H4 (cell line): ENCODE results near the gene IARS2. TPM values are rescaled to one million over a fixed set of nuclear protein-coding genes. Genes with fewer than 3 reads are reported as not detected.
"Not testable (repeated sequence)": the region's sequence is repeated elsewhere in the genome, so short reads cannot be mapped to it uniquely, and the experiment has no call there.

Source experiments
- DNase-seq: peaks from one replicate; pipeline ENCODE4 v3.0.0-alpha.2; 2015; ENCODE audit warnings: low spot score
- total RNA-seq: library from RNA; depleted of rRNA; stranded (reverse); fragments of >200 nt; shearing (Covaris generic); gene quantifications from 2 replicates; pipeline ENCODE4 v1.2.3, GENCODE V29; 2014; rRNA removed

IARS2 gene
- total RNA-seq, 1 experiment from 2014 or later, result 95.4 TPM

GRCh38 chr1:220164517-220164916 lies 70.6 kb downstream of the IARS2 start:
- no peak for DNase-seq

DNA sequence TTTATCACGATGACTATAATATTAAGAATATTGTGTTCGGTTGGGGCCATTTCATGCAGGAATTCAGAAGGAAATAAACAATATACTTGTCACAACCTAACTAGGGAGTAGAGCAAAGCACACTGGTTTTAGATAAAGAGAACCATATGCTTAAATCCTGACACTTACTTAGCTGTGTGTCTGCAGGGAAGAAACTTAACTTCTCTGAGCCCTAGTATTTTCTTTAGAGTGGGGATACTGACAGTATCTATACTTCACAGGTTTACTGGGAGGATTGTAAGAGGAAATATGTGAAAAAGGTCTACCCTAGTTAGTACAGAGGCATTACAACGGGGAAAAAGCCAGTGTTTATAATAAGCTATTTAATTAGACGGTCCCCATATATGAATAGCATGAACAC lies 72.9 kb downstream of the IARS2 start:
- DNase-seq, result no peak

GRCh38 chr1:220169887-220170286 lies 76.0 kb downstream of the IARS2 start:
- not testable (repeated sequence) for DNase-seq

DNA sequence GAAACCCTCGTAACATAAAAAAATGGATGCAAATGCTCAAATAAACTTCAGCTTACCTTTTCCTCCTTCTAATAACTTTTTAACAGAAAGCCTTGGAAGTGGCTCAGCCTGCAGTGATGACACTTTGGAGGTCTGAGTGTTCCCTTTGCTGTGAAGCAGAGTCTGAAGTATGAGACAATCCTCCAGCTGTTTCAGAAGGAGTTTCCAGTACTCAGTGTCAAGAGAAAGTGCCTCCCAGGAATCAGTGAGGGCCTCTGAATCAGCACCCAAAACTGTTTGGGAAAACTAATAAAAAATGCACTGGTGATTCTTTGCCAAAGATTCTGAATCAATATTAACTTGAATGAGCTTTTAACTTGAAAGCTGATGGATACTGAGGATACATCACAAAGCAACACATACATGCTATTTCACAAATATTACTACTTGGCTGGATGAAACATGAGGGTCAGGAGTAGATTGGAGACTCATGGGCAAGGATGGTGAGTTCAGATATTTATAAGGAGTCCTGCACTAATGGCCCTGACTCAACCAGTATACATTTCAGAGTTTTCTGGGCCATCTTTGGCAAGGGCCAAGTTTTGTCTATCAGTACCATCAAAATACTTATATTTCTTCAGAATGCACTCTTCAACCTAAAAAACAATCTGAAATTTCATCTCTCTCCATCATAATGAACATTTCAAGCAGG lies 77.0 kb downstream of the IARS2 start:
- no peak for DNase-seq

DNA sequence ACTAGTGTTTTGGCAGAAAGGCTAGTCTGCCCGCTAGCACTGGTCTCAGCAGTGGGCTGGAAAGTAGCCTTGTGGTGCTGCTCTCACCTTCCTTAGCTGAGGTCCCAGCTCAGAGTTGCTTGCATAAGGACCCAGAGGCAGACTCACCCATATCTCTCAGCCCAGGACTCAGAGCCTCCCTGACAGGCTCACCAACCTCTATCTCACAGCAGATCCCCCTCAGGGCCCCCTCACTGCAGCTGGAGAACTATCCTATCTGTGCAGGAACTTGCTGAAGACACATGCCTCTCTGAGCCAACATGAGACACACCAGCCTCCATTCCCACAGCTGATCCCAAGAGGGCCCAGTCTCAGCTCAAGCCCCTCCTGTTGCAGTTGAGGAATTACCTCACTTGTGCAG lies 82.6 kb downstream of the IARS2 start:
- DNase-seq, result no peak

GRCh38 chr1:220182111-220182510 lies 88.2 kb downstream of the IARS2 start:
- DNase-seq, result no peak

DNA sequence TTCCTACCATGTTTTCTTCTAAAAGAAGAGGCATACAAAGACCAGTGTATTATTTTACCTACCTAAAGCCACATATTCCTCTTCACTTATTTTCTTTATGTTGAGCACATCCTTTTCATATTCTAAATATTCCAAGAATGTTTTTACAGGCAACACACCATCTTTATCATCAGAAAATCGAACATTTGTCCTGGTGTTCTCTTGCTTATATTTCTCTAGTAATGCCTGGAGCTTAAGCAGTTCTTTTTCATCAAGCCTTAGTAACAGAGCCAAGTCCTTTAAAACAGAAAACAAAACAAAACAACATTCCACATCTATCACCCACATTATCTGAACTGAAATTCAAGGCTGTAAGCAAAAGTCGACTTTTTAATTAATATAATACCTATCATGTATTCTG lies 88.7 kb downstream of the IARS2 start:
- no peak for DNase-seq

DNA sequence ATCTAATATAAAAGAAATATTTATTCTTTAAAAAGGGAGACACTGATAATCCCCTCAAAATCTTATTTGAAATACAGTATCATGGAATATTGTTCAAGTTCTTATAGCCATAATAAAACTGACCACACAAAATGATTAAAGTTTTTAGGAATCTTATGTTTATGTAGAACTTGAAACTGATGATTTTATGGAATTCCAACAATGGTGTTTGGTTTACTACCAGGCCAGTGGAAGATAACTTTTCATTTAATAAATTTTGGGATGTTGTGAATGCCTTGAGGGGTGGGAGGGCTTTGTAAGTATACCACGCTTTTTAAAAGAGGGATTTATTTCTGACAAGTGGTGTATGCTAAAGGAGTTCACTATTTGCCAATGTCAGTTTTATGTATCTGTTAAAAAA lies 90.6 kb downstream of the IARS2 start:
- no peak for DNase-seq

DNA sequence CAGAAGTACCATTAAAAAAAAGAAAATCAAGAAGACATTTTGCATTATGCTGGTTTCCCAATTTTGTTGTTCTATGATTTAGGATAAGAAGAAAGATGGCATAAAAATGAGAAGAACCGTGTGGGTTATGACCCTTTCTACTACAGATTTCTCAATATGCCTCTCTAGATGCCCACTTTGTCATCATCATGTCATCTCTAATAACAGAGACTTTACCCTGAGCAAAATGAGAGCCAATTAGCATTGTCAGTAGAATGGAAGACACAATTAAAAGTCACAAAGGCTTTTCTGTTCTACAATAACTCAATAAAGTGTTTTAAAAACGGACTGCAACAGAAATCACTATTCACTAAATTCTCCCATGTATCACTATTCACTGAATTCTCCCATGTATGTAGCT lies 92.8 kb downstream of the IARS2 start:
- DNase-seq, result no peak

GRCh38 chr1:220188538-220188937 lies 94.6 kb downstream of the IARS2 start:
- DNase-seq, result no peak

GRCh38 chr1:220189750-220190347 lies 95.9 kb downstream of the IARS2 start:
- peak; percentile 13 for DNase-seq

- no peak for DNase-seq
Observed at GRCh38 chr1:220195701-220196100, 101.8 kb downstream of the IARS2 start.

Other genes starting within 250 kb of the IARS2 start
- not detected in 2 replicates for gene SLC30A10, start 165.6 kb upstream of the IARS2 start, total RNA-seq
- 59.3 and 61.5 TPM in 2 replicates for gene EPRS1, start 47.6 kb upstream of the IARS2 start, total RNA-seq
- gene BPNT1, start 4.3 kb upstream of the IARS2 start, total RNA-seq, result 16.9 and 24.4 TPM in 2 replicates
- 8.3 and 10.6 TPM in 2 replicates for gene RAB3GAP2, start 178.3 kb downstream of the IARS2 start, total RNA-seq